B cell (primary cell): ENCODE results near the gene KIF26B. TPM values are rescaled to one million over a fixed set of nuclear protein-coding genes. Genes with fewer than 3 reads are reported as not detected.

ENCODE experiments used
- ATAC-seq: fragments of 200-7000 bp; cut with Tn5 transposase; one replicate; pipeline ENCODE4 v1.10.0; 2021; ENCODE audit warnings: low read depth, mild to moderate bottlenecking, moderate number of reproducible peaks, moderate library complexity
- CTCF ChIA-PET: fragments of 350-600 bp; sonication (Branson Sonifier 250); formaldehyde crosslinking; loops from one replicate; lab custom pipeline; 2021; ENCODE audit warnings: antibody characterized with exemption, inconsistent platforms; lab: Charles Lee
- POLR2A ChIA-PET: fragments of 350-600 bp; sonication (Branson Sonifier 250); formaldehyde crosslinking; loops from one replicate; lab custom pipeline; 2021; ENCODE audit warnings: antibody characterized with exemption; lab: Charles Lee
- DNase-seq: peaks from one replicate; pipeline ENCODE4 v3.0.0; 2013
- H2AFZ ChIP-seq: 2 replicates; pipeline ENCODE4 v1.6.1; 2012; ENCODE audit warnings: mild to moderate bottlenecking, low read depth, low read length; ENCODE audit not compliant: insufficient read depth, poor library complexity, severe bottlenecking
- H3K27ac ChIP-seq, 2 donors: 1 replicate in 1 of 2; 2 replicates in 1 of 2; pipeline ENCODE4 v1.5.1; 2012 to 2013; ENCODE audit warnings: low read length in 2 of 2, mild to moderate bottlenecking in 2 of 2, moderate library complexity in 1 of 2
- H3K27me3 ChIP-seq, 4 experiments: fragments of 200-600 bp in 1 of 4; sonication (generic) in 1 of 4; replicated peaks in 1 of 4; 1 replicate in 2 of 4; 2 replicates in 2 of 4; pipeline versions ENCODE4 v1.6.1 to v1.7.0; 2013 to 2016; ENCODE audit warnings: low read length in 3 of 4, mild to moderate bottlenecking in 2 of 4, mixed read lengths in 1 of 4, moderate library complexity in 1 of 4; ENCODE audit not compliant: insufficient read depth in 4 of 4, control insufficient read depth in 3 of 4; ENCODE audit errors: control extremely low read depth in 1 of 4
- H3K36me3 ChIP-seq, 2 experiments: replicated peaks in 1 of 2; 1 replicate in 1 of 2; 2 replicates in 1 of 2; pipeline versions ENCODE4 v1.6.1 to v1.7.1; 2013; ENCODE audit warnings: low read length in 1 of 2; ENCODE audit not compliant: insufficient read depth in 2 of 2, control insufficient read depth in 1 of 2; ENCODE audit errors: control extremely low read depth in 1 of 2, extremely low read depth in 1 of 2
- H3K4me1 ChIP-seq, 2 donors: fragments of 200-600 bp in 1 of 2; sonication (generic) in 1 of 2; 1 replicate in 1 of 2; 2 replicates in 1 of 2; pipeline versions ENCODE4 v1.5.1 to v1.6.1; 2013 to 2017; ENCODE audit warnings: low read length in 2 of 2; ENCODE audit not compliant: control insufficient read depth in 2 of 2, insufficient read depth in 2 of 2
- H3K4me2 ChIP-seq: replicated peaks from 2 replicates; pipeline ENCODE3; 2012; ENCODE audit warnings: mild to moderate bottlenecking, low read depth, low read length; ENCODE audit not compliant: poor library complexity, severe bottlenecking
- H3K4me3 ChIP-seq, 5 experiments: fragments of 200-600 bp in 1 of 5; sonication (generic) in 1 of 5; 1 replicate in 3 of 5; 2 replicates in 2 of 5; pipeline versions ENCODE4 v1.5.1 to v1.7.0; 2011 to 2016; ENCODE audit warnings: low read length in 4 of 5, mild to moderate bottlenecking in 4 of 5, low read depth in 2 of 5, control low read depth in 1 of 5, moderate library complexity in 1 of 5; ENCODE audit not compliant: insufficient read depth in 1 of 5; ENCODE audit errors: control extremely low read depth in 1 of 5, extremely low read depth in 1 of 5
- H3K79me2 ChIP-seq: fragments of 200-600 bp; sonication (generic); one replicate; pipeline ENCODE4 v1.6.0; 2016; ENCODE audit warnings: low read length; ENCODE audit not compliant: control insufficient read depth, insufficient read depth
- H3K9ac ChIP-seq: fragments of 200-600 bp; sonication (generic); 2 replicates; pipeline ENCODE4 v1.6.1; 2017; ENCODE audit warnings: mild to moderate bottlenecking, low read length, moderate library complexity
- H3K9me3 ChIP-seq, 3 donors: one replicate each; pipeline versions ENCODE4 v1.6.1 to v1.7.1; 2013; ENCODE audit warnings: low read length in 2 of 3; ENCODE audit not compliant: control insufficient read depth in 2 of 3, insufficient read depth in 1 of 3; ENCODE audit errors: control extremely low read depth in 1 of 3
- H4K20me1 ChIP-seq: 2 replicates; pipeline ENCODE4 v1.6.0; 2012; ENCODE audit warnings: mild to moderate bottlenecking, low read length; ENCODE audit not compliant: insufficient read depth, control insufficient read depth, poor library complexity, severe bottlenecking
- H3K27ac Mint-ChIP-seq: one replicate; pipeline ENCODE4 v1.8.0; 2021; ENCODE audit warnings: mixed read lengths
- H3K27me3 Mint-ChIP-seq: one replicate; pipeline ENCODE4 v1.8.0; 2021; ENCODE audit warnings: mixed read lengths
- H3K4me1 Mint-ChIP-seq: one replicate; pipeline ENCODE4 v1.8.0; 2021; ENCODE audit warnings: mixed read lengths
- H3K4me3 Mint-ChIP-seq: one replicate; pipeline ENCODE4 v1.8.0; 2021; ENCODE audit warnings: mixed read lengths
- H3K9me3 Mint-ChIP-seq: one replicate; pipeline ENCODE4 v1.8.0; 2022; ENCODE audit warnings: mixed read lengths; ENCODE audit not compliant: insufficient read depth
- EZH2 ChIP-seq: IDR thresholded peaks from 2 replicates; pipeline ENCODE4 v1.6.1; 2012; ENCODE audit warnings: borderline replicate concordance, low read depth, mild to moderate bottlenecking, moderate library complexity, low read length; ENCODE audit not compliant: insufficient read depth, poor library complexity, severe bottlenecking
- WGBS: methylation state at CpG from one replicate; pipeline ENCODE4 v1.1.5; 2013; ENCODE audit warnings: missing lambda C conversion rate; ENCODE audit not compliant: insufficient coverage; 5-methylcytosine and 5-hydroxymethylcytosine counted together
- intact Hi-C: fragments of 100-400 bp; cut with micrococcal nuclease; formaldehyde crosslinking; loops from one replicate; pipeline ENCODE4 v1.10.0; 2022
- polyA plus RNA-seq: library from polyadenylated mRNA; depleted of rRNA; stranded (reverse); fragments of >200 nt; gene quantifications from 2 replicates; pipeline ENCODE4 v1.2.3, GENCODE V29; 2012
- total RNA-seq, 2 donors: library from RNA; stranded (reverse); fragments of 120-200 nt in 1 of 2; gene quantifications; 1 replicate in 1 of 2; 2 replicates in 1 of 2; pipeline versions ENCODE4 v1.2.3 to v1.2.4, GENCODE V29; 2013 to 2022
- TF ChIP-seq, protein P1 (sequence below): fragments of 200-600 bp; IDR thresholded peaks from one replicate; pipeline ENCODE4 v1.8.0; 2022; ENCODE audit warnings: antibody characterized with exemption, mild to moderate bottlenecking

The KIF26B gene
- total and polyA plus RNA-seq, 2 donors (not counting 1 experiment from before 2014, with no cell fraction given): 0.62 TPM; not detected in 1

- H3K9ac ChIP-seq: no peak overlapping the region
- H3K27me3 Mint-ChIP-seq: peaks cover 19% of the 10 kb centered on the region
- H3K36me3 ChIP-seq: no peaks in the 10 kb centered on the region
- H3K4me2 ChIP-seq: no peak overlapping the region
- H3K4me1 ChIP-seq: no peaks in the 10 kb centered on the region
- no peaks in the 10 kb centered on the region for H4K20me1 ChIP-seq
- H3K9me3 ChIP-seq: peaks cover 3 to 21% (median 18%) of the 10 kb centered on the region in 3 donors
- H3K79me2 ChIP-seq: no peaks in the 10 kb centered on the region
- ATAC-seq (no peak), DNase-seq (no peak)
- H3K27me3 ChIP-seq: peaks cover 0 to 11% (median 2%) of the 10 kb centered on the region in 4 experiments
- ChIA-PET POLR2A (no interaction called here), CTCF (interaction anchor here (1.3 kb wide), 1 partner anchor 16 kb away, joined by 4 read pairs; no protein-coding TSS in a partner anchor)
- no peak overlapping the region for H2AFZ ChIP-seq
- no peak for TF ChIP-seq EZH2
- TF ChIP-seq, protein P1, sequence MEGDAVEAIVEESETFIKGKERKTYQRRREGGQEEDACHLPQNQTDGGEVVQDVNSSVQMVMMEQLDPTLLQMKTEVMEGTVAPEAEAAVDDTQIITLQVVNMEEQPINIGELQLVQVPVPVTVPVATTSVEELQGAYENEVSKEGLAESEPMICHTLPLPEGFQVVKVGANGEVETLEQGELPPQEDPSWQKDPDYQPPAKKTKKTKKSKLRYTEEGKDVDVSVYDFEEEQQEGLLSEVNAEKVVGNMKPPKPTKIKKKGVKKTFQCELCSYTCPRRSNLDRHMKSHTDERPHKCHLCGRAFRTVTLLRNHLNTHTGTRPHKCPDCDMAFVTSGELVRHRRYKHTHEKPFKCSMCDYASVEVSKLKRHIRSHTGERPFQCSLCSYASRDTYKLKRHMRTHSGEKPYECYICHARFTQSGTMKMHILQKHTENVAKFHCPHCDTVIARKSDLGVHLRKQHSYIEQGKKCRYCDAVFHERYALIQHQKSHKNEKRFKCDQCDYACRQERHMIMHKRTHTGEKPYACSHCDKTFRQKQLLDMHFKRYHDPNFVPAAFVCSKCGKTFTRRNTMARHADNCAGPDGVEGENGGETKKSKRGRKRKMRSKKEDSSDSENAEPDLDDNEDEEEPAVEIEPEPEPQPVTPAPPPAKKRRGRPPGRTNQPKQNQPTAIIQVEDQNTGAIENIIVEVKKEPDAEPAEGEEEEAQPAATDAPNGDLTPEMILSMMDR: no peak
- peak overlapping the region; percentile 57 for H3K4me3 Mint-ChIP-seq
- no peak overlapping the region for H3K27ac ChIP-seq
- intact Hi-C loops: no loop called here
- peaks cover 18% of the 10 kb centered on the region for H3K4me1 Mint-ChIP-seq
- peaks cover 18% of the 10 kb centered on the region for H3K9me3 Mint-ChIP-seq
- H3K27ac Mint-ChIP-seq: no peak overlapping the region
- 57% methylated on average over 2 of the region's 4 CpGs for WGBS
- no peak overlapping the region for H3K4me3 ChIP-seq
Measured at GRCh38 chr1:245645406-245645805, 490.6 kb downstream of the KIF26B start.

DNA sequence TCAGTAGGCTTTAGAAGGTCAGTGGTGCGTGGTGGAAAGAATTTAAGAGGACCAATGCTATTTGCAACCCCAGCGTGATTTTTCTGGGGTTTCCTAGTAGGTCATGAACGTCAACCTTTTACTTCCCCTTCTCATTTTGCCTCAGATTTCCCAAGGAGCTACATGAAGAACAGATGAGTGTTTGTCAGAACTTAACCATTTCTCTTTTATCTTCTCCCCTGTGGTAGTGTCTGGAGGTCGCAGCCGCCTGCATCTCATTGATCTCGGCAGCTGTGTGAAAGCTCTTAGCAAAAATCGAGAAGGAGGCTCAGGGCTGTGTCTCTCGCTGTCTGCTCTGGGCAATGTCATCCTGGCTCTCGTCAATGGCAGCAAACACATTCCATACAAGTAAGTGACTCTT, 491.1 kb downstream of the KIF26B start:
- Histone ChIP-seq H3K36me3 (no peaks in the 10 kb centered on the region), H3K27ac (no peak overlapping the region), H2AFZ (no peak overlapping the region), H3K9me3 (peaks cover 3 to 18% (median 18%) of the 10 kb centered on the region in 3 donors), H3K9ac (no peak overlapping the region), H3K4me2 (no peak overlapping the region), H3K4me3 (no peak overlapping the region), H3K27me3 (peaks cover 0 to 11% (median 1%) of the 10 kb centered on the region in 4 experiments), H3K4me1 (no peaks in the 10 kb centered on the region), H3K79me2 (no peaks in the 10 kb centered on the region), H4K20me1 (no peaks in the 10 kb centered on the region)
- intact Hi-C loops: no loop called here
- H3K27me3 Mint-ChIP-seq: peaks cover 19% of the 10 kb centered on the region
- TF ChIP-seq EZH2: no peak
- TF ChIP-seq, protein P1: no peak
- H3K4me3 Mint-ChIP-seq: peak overlapping the region; percentile 57
- no CpG with 5 or more reads among the region's 9 CpGs for WGBS
- CTCF ChIA-PET: no interaction called here
- H3K27ac Mint-ChIP-seq: no peak overlapping the region
- ATAC-seq (peak; percentile 17), DNase-seq (no peak)
- POLR2A ChIA-PET: no interaction called here
- H3K9me3 Mint-ChIP-seq: peaks cover 16% of the 10 kb centered on the region
- H3K4me1 Mint-ChIP-seq: peaks cover 18% of the 10 kb centered on the region
